GM12878 (cell line): Measurements from ENCODE around the gene S100A8. TPM values are rescaled to one million over a fixed set of nuclear protein-coding genes. Genes with fewer than 3 reads are reported as not detected.

Experiments used
- ATAC-seq: fragments of 200-7000 bp; cut with Tn5 transposase; 3 replicates; pipeline ENCODE4 v1.9.1; 2020; ENCODE audit warnings: mild to moderate bottlenecking, moderate library complexity
- Bru-seq: library from RNA; stranded (reverse); fragments of 400-500 nt; gene quantifications from one replicate; lab custom pipeline; 2021; lab: Mats Ljungman, UMichigan
- BruChase-seq, 2 experiments: library from RNA; stranded (reverse); fragments of 400-500 nt; gene quantifications; one replicate each; lab custom pipeline; 2021; lab: Mats Ljungman, UMichigan
- BruUV-seq: library from RNA; stranded (reverse); fragments of 400-500 nt; replicated peaks from 2 replicates; lab custom pipeline; 2021; lab: Mats Ljungman, UMichigan
- CTCF ChIA-PET: fragments of 300-600 bp; sonication (Branson Sonifier 250); formaldehyde crosslinking; extraction: SDS; loops from one replicate; lab custom pipeline; 2021; ENCODE audit warnings: inconsistent platforms; lab: Yijun Ruan, JAX
- POLR2A ChIA-PET: fragments of 350-600 bp; formaldehyde crosslinking; extraction: SDS; loops from one replicate; lab custom pipeline; 2021; ENCODE audit warnings: inconsistent platforms; lab: Charles Lee
- RAD21 ChIA-PET: fragments of 300-600 bp; sonication (Branson Sonifier 250); formaldehyde crosslinking; loops from one replicate; lab custom pipeline; 2023; ENCODE audit warnings: antibody characterized with exemption; ENCODE audit not compliant: unreplicated experiment; lab: Charles Lee
- SMC1A ChIA-PET: fragments of 300-600 bp; sonication (Branson Sonifier 250); formaldehyde crosslinking; loops from one replicate; lab custom pipeline; 2023; ENCODE audit not compliant: unreplicated experiment, uncharacterized antibody; lab: Charles Lee
- DNase-seq: peaks from one replicate; pipeline ENCODE4 v3.0.0-alpha.2; 2011; ENCODE audit warnings: low read depth, low spot score
- FAIRE-seq: peaks from 3 replicates; lab custom pipeline; 2011; peaks lifted over from hg19 to GRCh38; lab: Jason Lieb, UNC
- H2AFZ ChIP-seq: 2 replicates; pipeline ENCODE4 v1.6.0; 2011; ENCODE audit warnings: low read depth, low read length, control low read depth; ENCODE audit not compliant: control insufficient read depth
- H3K27ac ChIP-seq: 2 replicates; pipeline ENCODE4 v1.5.1; 2011; ENCODE audit warnings: control low read depth; ENCODE audit not compliant: control insufficient read depth, insufficient read depth
- H3K27me3 ChIP-seq, 2 experiments: replicated peaks in 1 of 2; 2 replicates each; pipeline versions ENCODE4 v1.6.0 to v1.6.1; 2011; ENCODE audit warnings: low read length in 1 of 2; ENCODE audit not compliant: control insufficient read depth in 2 of 2, insufficient read depth in 2 of 2
- H3K36me3 ChIP-seq, 2 experiments: 2 replicates each; pipeline ENCODE4 v1.5.1; 2011; ENCODE audit warnings: low read length in 1 of 2; ENCODE audit not compliant: control insufficient read depth in 2 of 2, insufficient read depth in 2 of 2
- H3K4me1 ChIP-seq: 2 replicates; pipeline ENCODE4 v1.6.1; 2011; ENCODE audit warnings: mild to moderate bottlenecking, low read length, moderate library complexity, mixed read lengths; ENCODE audit not compliant: control insufficient read depth, insufficient read depth
- H3K4me2 ChIP-seq: 2 replicates; pipeline ENCODE4 v1.6.0; 2011; ENCODE audit warnings: control low read depth; ENCODE audit not compliant: control insufficient read depth, insufficient read depth
- H3K4me3 ChIP-seq: fragments of 200-600 bp; sonication (generic); 2 replicates; pipeline ENCODE4 v1.5.1; 2016
- H3K79me2 ChIP-seq: 2 replicates; pipeline ENCODE4 v1.6.0; 2011; ENCODE audit warnings: low read length; ENCODE audit not compliant: control insufficient read depth, insufficient read depth
- H3K9ac ChIP-seq: 2 replicates; pipeline ENCODE4 v1.8.0; 2011; ENCODE audit warnings: low read length, control low read depth, mixed read lengths; ENCODE audit not compliant: control insufficient read depth, insufficient read depth
- H3K9me3 ChIP-seq: replicated peaks from 3 replicates; pipeline ENCODE4 v1.5.1; 2011; ENCODE audit warnings: mild to moderate bottlenecking, low read length; ENCODE audit not compliant: control insufficient read depth, insufficient read depth
- H4K20me1 ChIP-seq: 2 replicates; pipeline ENCODE4 v1.6.0; 2011; ENCODE audit not compliant: control insufficient read depth, insufficient read depth
- BMI1 ChIP-seq: fragments of 450-650 bp; IDR thresholded peaks from 2 replicates; pipeline ENCODE4 v1.6.1; 2016; ENCODE audit warnings: mild to moderate bottlenecking, moderate library complexity, borderline replicate concordance
- CBX5 ChIP-seq: sonication (generic); IDR thresholded peaks from 2 replicates; pipeline ENCODE4 v1.6.1; 2016; ENCODE audit warnings: low read depth, moderate library complexity, mild to moderate bottlenecking, inconsistent platforms
- E2F4 ChIP-seq: IDR thresholded peaks from 2 replicates; pipeline ENCODE4 v1.6.1; 2012; ENCODE audit warnings: low read depth, low read length, improper control_type of control experiment
- FOXM1 ChIP-seq: IDR thresholded peaks from 2 replicates; pipeline ENCODE4 v1.6.1; 2012; ENCODE audit warnings: low read depth, mild to moderate bottlenecking, inconsistent platforms, low read length, moderate library complexity
- HSF1 ChIP-seq: fragments of 150-350 bp; IDR thresholded peaks from 2 replicates; pipeline ENCODE4 v1.6.1; 2014; ENCODE audit warnings: mild to moderate bottlenecking, low read depth, low read length
- SREBF1 ChIP-seq: IDR thresholded peaks from 2 replicates; pipeline ENCODE4 v1.6.1; 2012; ENCODE audit warnings: mild to moderate bottlenecking, low read length
- SUZ12 ChIP-seq: fragments of 200-600 bp; sonication (generic); IDR thresholded peaks from one replicate; pipeline ENCODE4 v1.6.1; 2018; ENCODE audit warnings: antibody characterized with exemption, mild to moderate bottlenecking; ENCODE audit not compliant: unreplicated experiment
- WGBS: methylation state at CpG from one replicate; pipeline ENCODE4 v1.1.6; 2016; ENCODE audit warnings: low lambda C conversion rate; ENCODE audit not compliant: insufficient replicate concordance, insufficient coverage; ENCODE audit errors: missing lambda C conversion rate; 5-methylcytosine and 5-hydroxymethylcytosine counted together
- in situ Hi-C: fragments of 300-500 bp; cut with MboI; formaldehyde crosslinking; loops from 9 replicates; pipeline ENCODE4 v1.14.3; 2018; ENCODE audit warnings: mixed read lengths
- intact Hi-C: fragments of 100-400 bp; cut with micrococcal nuclease; formaldehyde crosslinking; loops from one replicate; pipeline ENCODE4 v1.14.2; 2022; ENCODE audit not compliant: unreplicated experiment
- long read RNA-seq, 2 experiments: library from polyadenylated mRNA; unstranded; transcript quantifications; one replicate each; pipeline ENCODE4 v2.0.0, GENCODE V29; 2019 to 2020
- polyA minus RNA-seq, 3 experiments: library from RNA; depleted of rRNA, polyadenylated mRNA; stranded (reverse); fragments of >200 nt; gene quantifications; 2 replicates each; pipeline ENCODE4 v1.2.3, GENCODE V29; 2011
- polyA plus RNA-seq, 11 experiments: library from polyadenylated mRNA; depleted of rRNA in 4 of 11; unstranded in 6 of 11; stranded (reverse) in 5 of 11; fragments of >200 nt; fragmentation: Nextera tagmentation in 4 of 11; fragmentation: Illumina TruSeq in 1 of 11; extraction: Ambion mirVana in 4 of 11; extraction: Trizol in 1 of 11; gene quantifications; 1 replicate in 1 of 11; 2 replicates in 10 of 11; pipeline versions ENCODE4 v1.2.1 to v1.2.3, GENCODE V29; 2011 to 2016; ENCODE audit warnings: inconsistent platforms in 2 of 11, missing spikeins in 2 of 11, low read depth in 1 of 11
- total RNA-seq, 4 experiments: library from RNA; depleted of rRNA in 3 of 4; stranded (reverse); fragments of >200 nt in 3 of 4; fragmentation: Illumina TruSeq in 1 of 4; extraction: Trizol in 1 of 4; gene quantifications; 2 replicates each; pipeline versions ENCODE4 v1.2.1 to v1.2.3, GENCODE V29; 2013 to 2021

Gene S100A8
- not detected in 2 replicates for total RNA-seq (2013; cell fraction: nucleolus; rRNA removed)
- total RNA-seq (2014; rRNA removed) (not detected in 2 replicates), total RNA-seq (2014; rRNA removed; fragmentation: Illumina TruSeq; extraction: Trizol) (not detected in 2 replicates), total RNA-seq (2021) (not detected in 2 replicates), polyA plus RNA-seq (2011; rRNA removed) (not detected in 2 replicates), polyA plus RNA-seq (2014; fragmentation: Illumina TruSeq; extraction: Trizol) (not detected in 2 replicates), polyA plus RNA-seq (2014; fragmentation: Nextera tagmentation; extraction: Ambion mirVana) (not detected), polyA plus RNA-seq (2014; rRNA removed) (not detected in 2 replicates), polyA plus RNA-seq (2016; fragmentation: Nextera tagmentation; extraction: Ambion mirVana) (under 1 TPM in 1 of 2 experiments, not detected in 1; 0.28 TPM), polyA minus RNA-seq (2011; rRNA and poly(A)+ RNA removed) (not detected in 2 replicates), Bru-seq, nascent RNA (not detected), BruChase-seq, experiment 1, labeled RNA remaining after a 6-hour chase (not detected), BruChase-seq, experiment 2, labeled RNA remaining after a 2-hour chase (not detected)
- polyA plus RNA-seq (2011; ENCODE audit: low read depth): not detected
- not detected in 2 replicates for polyA plus RNA-seq (2011; cell fraction: cytosol; rRNA removed)
- polyA plus RNA-seq (2011; cell fraction: nucleus; rRNA removed): not detected in 2 replicates
- polyA plus RNA-seq (2012): not detected in 2 replicates
- polyA minus RNA-seq (2011; cell fraction: cytosol; rRNA and poly(A)+ RNA removed): not detected in 2 replicates
- polyA minus RNA-seq (2011; cell fraction: nucleus; rRNA and poly(A)+ RNA removed): not detected in 2 replicates
- long read RNA-seq, experiment 1: 0 reads
- long read RNA-seq, experiment 2: 0 reads

- ATAC-seq (no peak), FAIRE-seq (no peak), DNase-seq (no peak)
- Histone ChIP-seq H3K36me3 (no peaks in the 10 kb centered on the region), H3K4me3 (no peak within 1 kb of the TSS), H4K20me1 (no peaks in the 10 kb centered on the region), H3K27me3 (peaks cover 1 to 2% of the 10 kb centered on the region in 2 experiments; a peak in 1 of 4 replicates), H3K4me1 (no peaks in the 10 kb centered on the region), H3K27ac (no peak within 1 kb of the TSS), H3K9ac (no peak within 1 kb of the TSS), H3K79me2 (no peaks in the 10 kb centered on the region), H3K9me3 (no peaks in the 10 kb centered on the region), H2AFZ (no peak within 1 kb of the TSS), H3K4me2 (no peak within 1 kb of the TSS)
- in situ Hi-C loops (no loop called here), intact Hi-C loops (no loop called here)
- TF ChIP-seq SREBF1 (no peak), BMI1 (no peak), CBX5 (no peak), HSF1 (no peak), FOXM1 (no peak), SUZ12 (no peak), E2F4 (no peak)
- no TSS peak for BruUV-seq
- ChIA-PET POLR2A (no interaction called here), RAD21 (no interaction called here), SMC1A (no interaction called here), CTCF (interaction anchor here (0.5 to 0.6 kb wide), 2 partner anchors 104 to 1395 kb away, joined by 3 read pairs; no protein-coding TSS in a partner anchor)
- WGBS: 6% methylated on average over 7 of the region's 7 CpGs
Observed at GRCh38 chr1:153390938-153391710, at the start of gene S100A8. Gene S100A8, minus strand, starts transcription at chr1:153391073. Its CDS starts 538 bp downstream, at chr1:153390535.
